GM12878 (cell line): ENCODE measurements around the gene ITSN1.

ENCODE experiments used
- BCL11A ChIP-seq: IDR thresholded peaks from 2 replicates; pipeline ENCODE4 v1.6.1; 2011; ENCODE audit warnings: low read depth, low read length
- CBX5 ChIP-seq: sonication (generic); IDR thresholded peaks from 2 replicates; pipeline ENCODE4 v1.6.1; 2016; ENCODE audit warnings: low read depth, moderate library complexity, mild to moderate bottlenecking, inconsistent platforms
- CTCF ChIP-seq, 3 experiments: IDR thresholded peaks in 2 of 3; conservative IDR thresholded peaks in 1 of 3; 2 replicates each; pipeline ENCODE4 v1.5.1; 2011; ENCODE audit warnings: low read depth in 3 of 3, low read length in 3 of 3, mild to moderate bottlenecking in 3 of 3, control low read depth in 2 of 3, moderate library complexity in 2 of 3, inconsistent platforms in 1 of 3, mixed read lengths in 1 of 3; ENCODE audit not compliant: control insufficient read depth in 2 of 3, insufficient read depth in 1 of 3; ENCODE audit errors: extremely low read depth in 1 of 3
- CUX1 ChIP-seq: IDR thresholded peaks from 2 replicates; pipeline ENCODE4 v1.6.1; 2012; ENCODE audit warnings: improper control_type of control experiment, low read depth, low read length; ENCODE audit not compliant: insufficient replicate concordance
- EED ChIP-seq: sonication (generic); IDR thresholded peaks from 2 replicates; pipeline ENCODE4 v1.6.1; 2016; ENCODE audit warnings: antibody characterized with exemption, low read depth
- ELK1 ChIP-seq: IDR thresholded peaks from 2 replicates; pipeline ENCODE4 v1.6.1; 2012; ENCODE audit warnings: low read depth, low read length, improper control_type of control experiment
- EZH2 ChIP-seq: IDR thresholded peaks from 2 replicates; pipeline ENCODE4 v1.6.1; 2012; ENCODE audit warnings: low read depth, mild to moderate bottlenecking, control low read depth, inconsistent platforms, low read length, borderline replicate concordance; ENCODE audit not compliant: control insufficient read depth
- MLLT1 ChIP-seq: fragments of 450-650 bp; IDR thresholded peaks from 2 replicates; pipeline ENCODE4 v1.6.1; 2016; ENCODE audit warnings: mild to moderate bottlenecking
- MYC ChIP-seq: IDR thresholded peaks from 2 replicates; pipeline ENCODE4 v1.6.1; 2011; ENCODE audit warnings: mild to moderate bottlenecking, low read length, moderate library complexity, inconsistent platforms; ENCODE audit not compliant: insufficient read depth, insufficient replicate concordance, insufficient read length, severe bottlenecking
- NFXL1 ChIP-seq: fragments of 450-650 bp; IDR thresholded peaks from 2 replicates; pipeline ENCODE4 v1.6.1; 2017; ENCODE audit warnings: antibody characterized with exemption, mild to moderate bottlenecking, borderline replicate concordance
- POLR2AphosphoS5 ChIP-seq: IDR thresholded peaks from 2 replicates; pipeline ENCODE4 v1.6.1; 2011; ENCODE audit warnings: mild to moderate bottlenecking, low read length, inconsistent platforms
- RAD21 ChIP-seq: IDR thresholded peaks from 2 replicates; pipeline ENCODE4 v1.6.1; 2011; ENCODE audit warnings: mild to moderate bottlenecking, low read depth, low read length, moderate library complexity; ENCODE audit not compliant: insufficient read depth
- RELA ChIP-seq: fragments of 450-650 bp; IDR thresholded peaks from 2 replicates; pipeline ENCODE4 v1.8.0; 2014; ENCODE audit warnings: borderline replicate concordance; ENCODE audit not compliant: partially characterized antibody
- RFX5 ChIP-seq: IDR thresholded peaks from 2 replicates; pipeline ENCODE4 v1.6.1; 2011; ENCODE audit warnings: low read depth, low read length, improper control_type of control experiment

GRCh38 chr21:33881689-33882440, 239.6 kb downstream of the ITSN1 start:
- TF ChIP-seq ELK1 (no peak), BCL11A (no peak), MLLT1 (no peak), POLR2AphosphoS5 (no peak), CUX1 (no peak), NFXL1 (no peak), CBX5 (no peak), RAD21 (no peak), RELA (no peak), EZH2 (no peak), CTCF (IDR thresholded peaks at IDR 0.05 in 2 of 3, conservative IDR thresholded peaks at IDR 0.05 in 1 of 3; ENCODE audit: control insufficient read depth in 2 of 3, extremely low read depth in 1 of 3, insufficient read depth in 1 of 3, low read depth in 3 of 3, low read length in 3 of 3) (no peak), EED (no peak), RFX5 (no peak), MYC (no peak)
